ENCODE data around the gene PLXNA2.
A peak's percentile ranks its signal among the peaks of the same experiment; 100 is the strongest.

Gene PLXNA2

DNA sequence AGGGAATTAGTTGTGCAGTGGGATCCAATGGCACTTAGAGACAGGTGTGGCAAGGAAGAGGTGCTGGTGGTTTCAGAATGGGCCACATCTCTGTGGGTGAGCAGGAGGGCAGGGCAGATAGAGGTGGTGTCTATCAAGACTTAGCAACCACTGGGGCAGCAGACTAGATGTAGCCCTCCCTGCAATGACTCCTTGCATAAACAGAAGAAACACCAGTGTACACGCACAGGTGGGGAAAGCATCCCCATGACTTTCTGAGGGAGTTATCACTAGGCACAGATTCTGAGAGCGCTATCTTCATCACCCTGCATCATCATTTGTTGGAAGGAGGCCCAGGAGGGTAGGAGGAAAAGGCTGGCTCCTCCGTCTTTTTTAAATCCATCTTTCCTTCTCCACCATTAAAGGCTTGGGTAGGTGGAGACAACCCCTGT is 58.4 kb downstream of the PLXNA2 start:
- peak overlapping the region; percentile 97 for H3K27ac ChIP-seq
- ChIA-PET POLR2A (ENCODE audit: low non-redundant PET) (no interaction called here), CTCF (no interaction called here)
- DNase-seq (ENCODE audit: low spot score) = no peak
- TF ChIP-seq, protein P1, sequence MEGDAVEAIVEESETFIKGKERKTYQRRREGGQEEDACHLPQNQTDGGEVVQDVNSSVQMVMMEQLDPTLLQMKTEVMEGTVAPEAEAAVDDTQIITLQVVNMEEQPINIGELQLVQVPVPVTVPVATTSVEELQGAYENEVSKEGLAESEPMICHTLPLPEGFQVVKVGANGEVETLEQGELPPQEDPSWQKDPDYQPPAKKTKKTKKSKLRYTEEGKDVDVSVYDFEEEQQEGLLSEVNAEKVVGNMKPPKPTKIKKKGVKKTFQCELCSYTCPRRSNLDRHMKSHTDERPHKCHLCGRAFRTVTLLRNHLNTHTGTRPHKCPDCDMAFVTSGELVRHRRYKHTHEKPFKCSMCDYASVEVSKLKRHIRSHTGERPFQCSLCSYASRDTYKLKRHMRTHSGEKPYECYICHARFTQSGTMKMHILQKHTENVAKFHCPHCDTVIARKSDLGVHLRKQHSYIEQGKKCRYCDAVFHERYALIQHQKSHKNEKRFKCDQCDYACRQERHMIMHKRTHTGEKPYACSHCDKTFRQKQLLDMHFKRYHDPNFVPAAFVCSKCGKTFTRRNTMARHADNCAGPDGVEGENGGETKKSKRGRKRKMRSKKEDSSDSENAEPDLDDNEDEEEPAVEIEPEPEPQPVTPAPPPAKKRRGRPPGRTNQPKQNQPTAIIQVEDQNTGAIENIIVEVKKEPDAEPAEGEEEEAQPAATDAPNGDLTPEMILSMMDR (conservative IDR thresholded peaks at IDR 0.05; ENCODE audit: low read depth) = no peak

DNA sequence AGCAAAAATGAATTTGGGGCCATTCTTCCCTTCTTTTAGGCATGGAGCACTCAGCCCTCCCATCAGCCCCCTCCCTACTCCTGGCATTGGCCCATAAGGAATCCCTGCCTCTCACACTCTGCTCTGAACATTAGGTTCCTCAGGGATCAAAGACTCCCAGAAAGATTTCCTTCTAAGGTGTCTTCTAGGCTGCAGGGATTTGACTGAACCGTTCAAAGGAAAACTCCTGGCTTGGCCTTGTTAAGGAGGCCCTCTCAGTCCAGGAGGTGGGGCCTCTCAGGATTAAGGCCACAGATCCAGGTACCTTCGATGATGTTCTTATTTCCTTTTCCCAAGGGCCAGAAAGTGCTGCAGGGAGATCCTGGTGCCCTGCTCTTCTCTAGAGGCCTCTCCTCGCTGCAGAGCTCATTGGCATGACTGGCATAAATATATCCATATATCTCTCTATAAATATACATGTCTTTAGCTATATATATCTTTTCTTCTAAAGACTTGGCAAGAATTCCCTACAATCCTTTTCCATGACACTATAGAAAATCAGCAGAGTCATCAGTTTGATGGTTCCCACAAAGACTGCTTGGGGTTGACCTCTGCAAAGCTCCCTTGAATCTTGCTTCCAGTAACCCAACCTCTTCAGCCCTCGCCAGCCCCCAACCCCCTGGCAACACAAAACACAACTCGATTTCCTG is 59.1 kb downstream of the PLXNA2 start:
- CTCF ChIA-PET = interaction anchor here (0.6 to 1.6 kb wide), 4 partner anchors 25 to 60 kb away, joined by 3 to 6 read pairs (median 4); no protein-coding TSS in a partner anchor
- POLR2A ChIA-PET (ENCODE audit: low non-redundant PET) = no interaction called here
- DNase-seq (ENCODE audit: low spot score) = no peak
- H3K27ac ChIP-seq = peak overlapping the region; percentile 97
- TF ChIP-seq, protein P1 (conservative IDR thresholded peaks at IDR 0.05; ENCODE audit: low read depth) = no peak

DNA sequence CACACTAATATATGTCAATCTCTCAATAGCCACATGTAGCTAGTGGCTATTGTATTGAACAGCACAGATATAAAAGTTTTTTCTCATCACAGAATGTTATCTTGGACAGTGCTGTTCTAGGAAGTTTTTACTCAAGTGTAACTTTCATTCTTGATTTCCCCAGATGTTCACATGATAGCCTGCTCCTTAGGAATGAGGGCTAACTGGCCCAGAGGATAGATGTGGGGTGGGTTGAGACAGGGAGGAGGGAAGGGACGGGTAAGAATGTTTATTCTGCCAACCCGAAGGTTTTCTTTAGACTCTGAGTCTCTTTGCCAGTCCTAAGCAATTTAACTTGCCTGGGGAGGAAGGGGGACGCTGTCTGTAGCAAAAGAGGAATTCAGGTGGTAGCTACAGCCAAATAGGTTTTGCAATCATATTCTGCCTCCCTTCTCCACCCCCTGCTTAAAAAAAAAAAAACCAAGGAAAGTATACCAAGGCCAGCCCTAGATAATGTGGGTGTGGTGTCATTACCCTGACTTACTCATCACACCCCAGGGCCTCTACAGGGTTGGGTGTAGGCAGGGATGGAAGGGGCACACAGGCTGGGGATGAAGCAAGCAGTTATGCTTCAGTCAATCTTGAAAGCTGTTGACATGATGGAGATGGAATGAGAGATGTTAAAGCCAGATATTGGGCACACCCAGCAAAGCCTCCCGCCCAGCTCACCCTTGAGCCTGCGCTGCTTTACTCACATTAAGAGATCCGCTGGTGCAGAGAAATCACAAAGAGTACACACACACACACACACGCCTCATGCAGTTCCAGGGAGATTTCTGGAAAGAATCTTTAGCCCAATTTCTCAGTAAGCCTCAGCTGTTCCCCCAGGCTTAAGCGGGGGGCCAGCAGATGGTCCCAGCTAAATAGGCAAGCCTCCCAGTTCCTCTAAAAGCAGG is 59.9 kb downstream of the PLXNA2 start:
- TF ChIP-seq, protein P1 (conservative IDR thresholded peaks at IDR 0.05; ENCODE audit: low read depth) = no peak
- peak; percentile 99 for DNase-seq (ENCODE audit: low spot score)
- POLR2A ChIA-PET (ENCODE audit: low non-redundant PET) = interaction anchor here (1.0 kb wide), 1 partner anchor 60 kb away, joined by 3 read pairs; the partner anchor contains the start of gene PLXNA2
- peak overlapping the region; percentile 97 for H3K27ac ChIP-seq
- CTCF ChIA-PET = interaction anchor here (0.5 to 1.6 kb wide), 7 partner anchors 26 to 412 kb away, joined by 3 to 6 read pairs (median 3); partner anchors contain the start of gene PLXNA2

DNA sequence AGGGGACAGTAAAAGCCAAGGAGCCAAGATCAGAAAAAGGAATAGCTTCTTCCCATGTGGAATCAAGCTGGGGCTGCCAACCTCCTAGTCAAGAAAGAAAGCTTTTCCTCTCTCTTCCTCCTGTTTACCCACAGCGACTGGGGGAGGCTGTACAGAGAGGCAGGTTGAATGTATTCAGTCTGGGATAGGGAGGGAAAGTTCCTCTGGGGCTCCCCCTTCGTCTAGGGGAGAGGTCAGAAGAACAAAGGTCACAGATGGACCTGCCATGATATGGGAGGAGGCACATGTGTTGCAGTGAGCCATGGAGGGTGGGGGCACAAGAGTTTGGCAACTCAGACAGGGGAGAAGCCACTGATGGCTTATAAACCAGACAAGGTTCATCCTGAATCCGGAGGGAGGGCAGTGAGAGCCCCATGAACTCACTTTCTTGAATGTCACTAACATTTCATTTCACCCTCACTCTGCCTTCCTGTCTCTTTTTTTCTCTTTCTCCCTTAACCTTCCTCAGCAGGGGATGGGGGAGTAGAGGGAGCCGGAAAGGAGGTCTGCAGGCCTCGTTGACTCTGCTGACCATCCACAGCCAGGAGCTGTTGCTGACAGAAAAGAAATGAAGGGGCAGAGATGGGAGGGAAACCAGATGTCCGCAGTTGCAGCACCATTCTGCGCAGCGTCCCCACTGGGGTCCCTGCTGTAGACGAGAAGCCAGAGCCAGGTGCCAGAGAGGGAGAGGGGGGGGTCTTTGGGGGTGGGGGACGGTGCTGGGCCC is 61.1 kb downstream of the PLXNA2 start:
- ChIA-PET CTCF (no interaction called here), POLR2A (ENCODE audit: low non-redundant PET) (no interaction called here)
- DNase-seq (ENCODE audit: low spot score) = no peak
- TF ChIP-seq, protein P1 (conservative IDR thresholded peaks at IDR 0.05; ENCODE audit: low read depth) = no peak
- H3K27ac ChIP-seq = peak overlapping the region; percentile 97

DNA sequence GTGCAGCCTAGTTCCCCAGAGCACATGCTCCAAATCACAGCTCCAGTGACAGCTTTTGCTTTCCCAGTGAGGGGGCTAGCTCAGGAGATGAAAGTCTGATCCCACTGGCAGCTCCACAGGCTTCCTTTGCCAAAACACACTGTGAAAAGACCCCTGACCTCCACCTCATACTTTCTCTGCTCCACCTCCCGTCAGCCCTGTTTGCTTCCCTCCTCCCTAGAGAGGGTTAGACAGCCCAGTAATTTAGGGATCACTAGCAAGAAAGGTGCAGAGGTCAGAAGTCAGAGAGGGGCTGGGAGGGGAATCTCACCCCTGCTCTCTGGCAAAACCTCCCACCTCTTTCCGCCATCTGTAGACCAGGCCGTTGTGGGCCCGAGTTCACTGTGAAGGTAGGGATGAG is 62.8 kb downstream of the PLXNA2 start:
- CTCF ChIA-PET = interaction anchor here (1.1 to 1.6 kb wide), 3 partner anchors 49 to 64 kb away, joined by 4 to 6 read pairs (median 5); no protein-coding TSS in a partner anchor
- TF ChIP-seq, protein P1 (conservative IDR thresholded peaks at IDR 0.05; ENCODE audit: low read depth) = no peak
- peak overlapping the region; percentile 29 for H3K27ac ChIP-seq
- DNase-seq (ENCODE audit: low spot score) = no peak
- POLR2A ChIA-PET (ENCODE audit: low non-redundant PET) = no interaction called here

Measured in RWPE1 (cell line).